ENCODE results near the gene PHF13.
"Not testable (repeated sequence)": the region's sequence is repeated elsewhere in the genome, so short reads cannot be mapped to it uniquely, and the experiment has no call there.

PHF13 gene

DNA sequence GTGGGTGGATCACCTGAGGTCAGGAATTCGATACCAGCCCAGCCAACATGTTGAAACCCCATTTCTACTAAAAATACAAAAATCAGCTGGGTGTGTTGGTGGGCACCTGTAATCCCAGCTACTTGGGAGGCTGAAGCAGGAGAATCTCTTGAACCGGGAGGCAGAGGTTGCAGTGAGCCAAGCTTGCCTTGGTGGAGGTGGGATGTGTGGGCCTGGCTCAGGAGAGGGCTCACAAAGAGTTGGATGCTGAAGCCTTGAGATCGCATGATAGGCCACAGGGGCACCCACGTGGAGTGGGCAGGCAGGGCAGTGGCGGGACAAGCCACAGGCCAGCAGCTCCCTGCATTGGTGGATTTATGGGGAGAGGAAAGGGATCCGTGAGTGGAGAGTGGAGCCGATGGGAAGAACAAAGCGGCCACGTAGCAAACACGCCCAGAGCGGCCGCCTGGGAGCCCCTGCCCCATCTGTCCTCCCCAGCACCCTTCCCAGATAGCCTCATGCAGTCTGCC lies 15.5 kb downstream of the PHF13 start:
- DNase-seq (ENCODE audit: low read depth in 2 of 2) = no peak

GRCh38 chr1:6630027-6630426 lies 16.5 kb downstream of the PHF13 start:
- no peak for DNase-seq (ENCODE audit: low read depth in 2 of 2)

GRCh38 chr1:6631058-6631457 lies 17.5 kb downstream of the PHF13 start:
- DNase-seq (ENCODE audit: low read depth in 2 of 2) = no peak

DNA sequence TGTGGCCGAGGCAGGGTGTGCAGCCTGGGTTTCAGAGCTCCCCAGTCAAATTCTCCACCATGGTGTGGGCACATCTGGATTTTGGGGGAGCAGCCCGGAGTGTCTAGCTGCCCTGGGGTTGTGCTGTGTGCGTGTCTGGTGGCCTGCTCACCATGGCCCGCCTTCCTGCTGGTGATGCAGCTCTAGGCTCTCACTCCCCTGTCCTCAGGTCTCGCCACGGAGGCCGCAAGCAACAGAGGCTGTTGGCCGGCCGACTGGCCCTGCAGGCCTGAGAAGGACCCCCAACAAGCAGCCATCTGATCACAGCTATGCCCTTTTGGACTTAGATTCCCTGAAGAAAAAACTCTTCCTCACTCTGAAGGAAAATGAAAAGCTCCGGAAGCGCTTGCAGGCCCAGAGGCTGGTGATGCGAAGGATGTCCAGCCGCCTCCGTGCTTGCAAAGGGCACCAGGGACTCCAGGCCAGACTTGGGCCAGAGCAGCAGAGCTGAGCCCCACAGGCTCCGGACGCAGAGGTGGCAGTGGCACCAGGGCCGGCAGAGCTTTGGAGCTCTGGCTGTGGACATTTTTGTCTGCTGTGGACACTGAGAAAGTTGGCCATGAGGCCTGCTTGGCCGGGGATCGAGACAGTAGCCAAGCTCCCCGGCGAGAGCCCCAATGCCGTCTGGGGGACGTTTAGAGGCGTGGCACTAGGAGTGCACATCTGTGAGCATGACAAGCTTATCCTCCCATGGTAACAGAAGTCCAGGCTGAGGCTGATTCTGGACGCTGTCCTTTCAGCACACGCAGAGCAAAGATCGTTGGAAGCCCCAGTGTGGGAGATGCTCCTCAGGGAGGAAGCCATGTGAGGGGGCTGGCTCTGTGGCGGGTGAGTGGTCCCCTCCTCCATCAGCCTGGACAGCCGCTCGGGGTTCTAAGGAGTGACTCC lies 19.3 kb downstream of the PHF13 start:
- DNase-seq (ENCODE audit: low read depth in 2 of 2) = no peak

DNA sequence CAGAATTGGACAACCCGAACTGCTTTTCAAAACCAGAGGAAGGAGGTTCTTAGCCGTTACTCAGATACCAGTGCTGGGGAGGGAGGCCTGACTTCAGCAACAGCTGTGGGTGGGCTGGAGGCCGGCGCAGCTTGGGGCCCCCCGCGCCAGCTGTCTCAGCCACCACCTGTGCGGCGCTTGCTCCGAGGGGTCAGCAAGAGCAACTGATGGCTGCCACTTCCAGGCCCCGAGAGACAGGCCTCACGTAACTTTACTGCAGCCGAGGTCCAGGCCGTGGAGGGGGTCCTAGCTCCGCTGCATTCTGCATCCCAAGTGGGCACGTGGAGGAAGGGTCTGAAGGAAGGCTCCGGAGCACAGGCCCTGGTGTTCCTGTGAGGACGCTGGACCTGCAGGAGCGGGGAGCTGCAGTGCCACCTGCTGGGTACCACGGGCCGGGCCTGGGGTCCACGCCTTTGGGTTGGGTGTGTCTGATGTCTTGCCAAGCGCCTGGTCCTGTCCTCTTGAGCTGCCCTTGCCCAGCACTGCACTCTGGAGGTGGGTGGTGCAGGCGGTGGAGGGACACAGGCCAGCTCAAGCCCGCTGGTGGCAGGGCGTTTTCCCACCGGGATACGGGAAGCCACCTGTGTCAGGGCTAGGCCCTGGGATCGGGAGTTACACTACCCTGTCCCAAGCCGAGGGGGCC lies 21.0 kb downstream of the PHF13 start:
- DNase-seq (ENCODE audit: low read depth in 2 of 2) = peak; percentile 16 to 24

GRCh38 chr1:6635161-6635909 lies 21.8 kb downstream of the PHF13 start:
- DNase-seq (ENCODE audit: low read depth in 2 of 2) = no peak

DNA sequence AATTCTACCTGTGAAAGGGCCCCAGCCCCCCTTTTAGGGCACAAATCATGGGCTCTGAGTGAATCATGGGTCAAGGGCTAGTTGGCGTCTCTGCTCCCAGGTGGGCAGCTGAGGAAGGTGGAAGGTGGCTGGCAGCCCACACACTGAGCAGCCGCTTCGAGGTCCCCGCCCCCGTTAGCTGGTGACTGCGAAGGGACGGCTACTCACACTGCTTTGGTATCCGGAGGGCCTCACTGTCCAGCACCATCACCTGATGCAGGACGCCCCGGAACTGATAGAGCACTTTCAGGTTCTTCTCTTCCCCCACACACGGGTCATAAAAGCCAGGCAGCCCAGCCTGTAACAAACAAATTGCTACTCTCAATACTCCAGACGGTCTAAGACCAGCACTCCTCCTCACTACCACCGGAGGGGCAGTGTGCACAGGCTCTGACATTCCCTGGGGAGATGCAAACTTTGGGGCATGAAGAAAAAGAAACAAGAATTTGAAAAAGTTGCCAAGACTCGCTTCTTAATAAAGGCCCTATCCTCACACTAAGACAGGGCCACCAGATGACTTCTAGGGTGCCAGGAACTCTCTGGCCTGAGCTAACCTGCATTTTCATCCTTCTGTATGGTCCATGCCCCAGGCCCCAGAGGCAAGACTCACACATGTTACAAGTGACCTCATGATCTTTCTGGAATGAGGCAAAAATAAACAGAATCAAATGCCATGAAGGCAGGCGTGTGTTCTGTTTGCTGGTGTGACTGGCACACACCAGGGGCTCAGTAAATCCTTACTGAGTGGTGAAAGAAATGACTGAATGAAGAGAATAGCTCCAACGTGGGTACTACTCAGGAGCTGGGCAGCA lies 22.6 kb downstream of the PHF13 start:
- DNase-seq (ENCODE audit: low read depth in 2 of 2) = no peak

DNA sequence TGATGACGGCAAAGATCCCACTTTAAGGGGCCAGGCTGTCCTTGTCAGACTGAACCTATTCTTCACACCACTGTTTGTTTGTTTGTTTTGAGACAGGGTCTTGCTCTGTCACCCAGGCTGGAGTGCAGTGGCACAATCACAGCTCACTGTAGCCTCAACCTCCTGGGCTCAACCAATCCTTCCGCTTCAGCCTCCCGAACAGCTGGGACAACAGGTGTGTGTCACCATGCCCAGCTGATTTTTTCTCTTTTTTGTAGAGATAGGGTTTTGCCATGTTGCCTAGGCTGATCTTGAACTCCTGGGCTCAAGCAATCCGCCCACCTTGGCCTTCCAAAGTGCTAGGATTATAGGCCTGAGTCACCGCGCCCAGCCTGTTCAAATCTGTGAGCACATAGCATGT lies 23.2 kb downstream of the PHF13 start:
- not testable (repeated sequence) for DNase-seq (ENCODE audit: low read depth in 2 of 2)

DNA sequence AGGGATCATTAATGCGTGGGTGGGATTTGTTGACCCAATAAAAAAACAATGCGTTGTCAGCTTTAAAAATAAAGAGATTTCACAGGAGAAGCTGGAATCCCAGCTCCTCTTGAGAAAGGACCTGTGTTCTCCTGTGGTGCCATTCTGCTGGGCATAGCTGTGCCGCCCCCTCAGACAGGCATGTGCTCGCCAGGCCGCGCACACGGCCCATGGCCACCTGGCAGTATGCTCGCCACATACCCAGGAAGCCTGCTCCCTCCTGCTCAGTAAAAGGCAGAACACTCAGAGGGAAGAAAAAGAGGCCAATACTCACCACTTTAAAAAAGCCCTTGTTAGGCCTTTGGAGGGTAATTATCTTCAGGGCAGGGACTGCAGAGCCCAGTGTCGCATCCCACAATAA lies 24.2 kb downstream of the PHF13 start:
- no peak for DNase-seq (ENCODE audit: low read depth in 2 of 2)

GRCh38 chr1:6638226-6638625 lies 24.7 kb downstream of the PHF13 start:
- no peak for DNase-seq (ENCODE audit: low read depth in 2 of 2)

- DNase-seq (ENCODE audit: low read depth in 2 of 2) = not testable (repeated sequence)
Observed at GRCh38 chr1:6640867-6641266, 27.3 kb downstream of the PHF13 start.

DNA sequence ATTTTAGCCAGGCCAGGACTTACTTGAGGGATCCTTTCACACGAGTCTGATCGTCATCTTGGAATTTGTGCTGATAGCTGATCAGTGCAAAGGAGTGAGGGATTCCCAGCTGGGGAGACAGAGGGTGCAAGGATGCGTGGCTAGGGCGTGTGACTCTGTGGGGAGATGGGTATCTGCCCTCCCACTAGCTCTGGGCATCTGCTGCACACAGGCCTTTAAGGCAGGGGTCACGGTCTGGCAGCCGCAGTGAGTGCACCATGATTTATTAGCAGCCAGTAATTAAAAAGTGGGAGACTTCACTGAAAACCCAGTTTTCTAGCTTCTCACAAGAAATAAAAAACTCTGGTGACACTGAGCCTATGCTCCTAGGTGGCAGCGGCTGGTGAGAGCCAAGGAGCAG lies 31.5 kb downstream of the PHF13 start:
- no peak for DNase-seq (ENCODE audit: low read depth in 2 of 2)

- peak in 1 of 2 donors; percentile 12 for DNase-seq (ENCODE audit: low read depth in 2 of 2)
Observed at GRCh38 chr1:6646499-6647148, 33.1 kb downstream of the PHF13 start.

DNA sequence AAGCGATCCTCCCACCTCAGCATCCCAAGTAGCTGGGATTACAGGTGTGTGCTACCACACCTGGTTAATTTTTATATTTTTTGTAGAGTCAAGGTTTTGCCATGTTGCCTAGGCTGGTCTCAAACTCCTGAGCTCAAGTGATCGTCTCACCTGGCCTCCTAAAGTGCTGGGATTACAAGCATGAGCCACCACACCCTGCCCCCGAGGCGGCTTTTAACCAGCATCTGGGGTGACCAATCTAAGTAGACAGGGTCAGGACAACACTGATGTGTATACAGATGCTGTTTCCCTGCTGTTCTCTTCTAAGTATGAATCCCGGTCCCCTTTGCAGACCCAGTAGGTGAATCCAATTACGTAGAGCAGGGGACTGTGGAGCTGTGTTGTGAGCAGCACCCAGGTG lies 35.0 kb downstream of the PHF13 start:
- DNase-seq (ENCODE audit: low read depth in 2 of 2) = no peak

GRCh38 chr1:6651909-6652308 lies 38.4 kb downstream of the PHF13 start:
- DNase-seq (ENCODE audit: low read depth in 2 of 2) = no peak

DNA sequence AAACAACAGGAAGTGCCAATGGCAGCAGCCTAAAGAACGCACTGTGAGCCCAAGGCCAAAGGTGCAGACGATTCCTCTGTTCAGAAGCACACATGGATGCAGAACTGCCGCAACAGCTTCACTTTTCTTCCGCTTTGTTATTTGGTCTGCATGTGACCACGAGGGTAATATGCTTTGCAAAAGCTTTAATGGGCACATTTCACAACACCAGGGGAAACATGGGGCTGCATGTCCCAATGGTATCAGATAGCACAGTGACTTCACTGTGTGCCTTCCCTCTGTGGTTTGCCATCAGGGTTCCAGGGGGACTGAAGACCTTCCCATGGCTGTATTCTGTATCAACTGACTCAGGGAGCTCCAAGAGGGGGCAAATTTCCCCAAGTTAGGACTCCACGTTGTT lies 39.5 kb downstream of the PHF13 start:
- DNase-seq (ENCODE audit: low read depth in 2 of 2) = no peak

DNA sequence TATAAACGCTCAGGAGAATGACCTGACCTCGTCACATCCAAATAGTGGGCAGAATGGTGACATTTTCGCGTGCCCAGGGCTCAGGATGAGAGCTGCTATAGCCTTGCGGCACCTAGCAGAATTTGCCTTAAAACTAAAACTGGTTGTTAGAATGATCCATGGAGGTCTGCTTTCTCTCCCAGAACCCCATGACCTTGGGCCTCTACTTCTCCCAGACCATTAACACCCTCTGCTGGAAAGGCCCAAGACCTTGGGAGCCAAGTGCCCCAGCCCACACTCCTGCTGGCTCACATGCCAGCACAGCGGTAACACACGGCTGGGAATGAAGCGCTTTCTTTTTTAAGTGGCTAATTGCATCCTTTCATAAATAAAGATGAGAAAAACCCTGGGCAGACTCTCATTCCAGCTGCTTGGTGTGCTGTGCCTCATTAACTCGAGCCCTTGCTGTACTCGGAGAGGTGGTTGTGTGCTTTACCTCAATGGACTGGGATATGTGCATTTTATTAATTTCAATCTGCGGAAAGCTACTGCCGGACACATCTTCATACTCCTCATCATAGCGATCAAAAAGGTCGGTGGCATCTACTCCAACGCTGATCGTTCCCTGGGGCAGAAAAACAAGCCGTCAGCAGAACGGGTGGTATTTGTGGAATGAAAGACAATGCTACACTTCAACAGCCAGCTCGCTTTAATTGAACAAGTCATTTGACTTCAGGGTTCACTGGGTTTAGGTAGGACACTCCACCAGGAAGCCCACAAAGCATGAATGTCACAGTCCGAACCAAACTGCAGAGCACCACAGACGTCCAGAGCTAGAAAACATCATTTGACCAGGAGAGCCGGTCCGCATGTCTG lies 40.1 kb downstream of the PHF13 start:
- DNase-seq (ENCODE audit: low read depth in 2 of 2) = no peak

- no peak for DNase-seq (ENCODE audit: low read depth in 2 of 2)
Observed at GRCh38 chr1:6657138-6657537, 43.6 kb downstream of the PHF13 start.

DNA sequence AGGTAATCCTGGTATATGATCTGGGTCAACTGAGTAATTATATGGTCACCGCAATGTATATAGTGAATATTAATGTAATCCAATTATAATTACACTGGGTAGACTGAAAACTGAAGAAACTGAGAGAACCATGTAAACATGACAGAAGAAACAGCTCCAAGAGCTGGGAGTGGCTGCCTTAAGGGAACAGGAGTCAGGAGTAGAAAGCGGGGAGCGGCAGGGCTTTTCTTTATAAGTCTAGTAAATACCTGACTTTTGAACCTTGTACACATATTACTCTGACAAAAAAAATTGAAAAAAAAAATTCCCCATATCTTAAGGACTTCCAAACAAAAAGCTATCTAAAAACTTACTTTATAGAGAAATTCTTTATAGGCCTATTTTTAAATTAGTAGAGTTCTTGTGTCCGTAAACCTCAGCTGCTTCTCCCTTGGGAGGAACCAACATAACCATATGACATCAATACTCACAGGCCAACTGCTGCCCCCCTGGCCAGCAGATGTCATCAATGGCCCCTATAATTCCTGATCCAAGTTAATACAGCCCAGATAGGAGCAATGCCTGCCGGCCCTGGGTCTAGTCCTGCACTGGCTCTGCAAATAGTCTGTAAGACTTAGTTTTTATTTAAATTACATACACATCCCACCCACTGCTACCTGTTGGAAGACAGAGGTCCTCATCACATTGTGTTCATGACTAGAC lies 45.0 kb downstream of the PHF13 start:
- no peak for DNase-seq (ENCODE audit: low read depth in 2 of 2)
